GM23338 (cell line): ENCODE data around the gene FOXI1. TPM values are rescaled to one million over a fixed set of nuclear protein-coding genes. Genes with fewer than 3 reads are reported as not detected.

Experiments
- ATAC-seq: fragments of 200-7000 bp; cut with Tn5 transposase; 3 replicates; pipeline ENCODE4 v1.9.1; 2020
- DNase-seq: peaks from one replicate; pipeline ENCODE4 v3.0.0-alpha.2; 2015; ENCODE audit warnings: low spot score
- H2AFZ ChIP-seq: fragments of 200-600 bp; sonication (generic); 2 replicates; pipeline ENCODE4 v1.8.0; 2016; ENCODE audit warnings: antibody characterized with exemption, mild to moderate bottlenecking, moderate library complexity
- H3F3A ChIP-seq: fragments of 200-600 bp; sonication (generic); replicated peaks from 2 replicates; pipeline ENCODE4 v1.8.0; 2017; ENCODE audit warnings: antibody characterized with exemption, mixed run types, low read depth
- H3K27ac ChIP-seq: fragments of 200-600 bp; sonication (generic); 2 replicates; pipeline ENCODE4 v1.6.1; 2016; ENCODE audit warnings: low read depth
- H3K27me3 ChIP-seq: fragments of 200-600 bp; sonication (generic); 2 replicates; pipeline ENCODE4 v1.8.0; 2016; ENCODE audit warnings: mild to moderate bottlenecking, mixed run types, moderate library complexity; ENCODE audit not compliant: insufficient read depth
- H3K36me3 ChIP-seq: fragments of 200-600 bp; sonication (generic); 2 replicates; pipeline ENCODE4 v1.8.0; 2016; ENCODE audit warnings: mild to moderate bottlenecking; ENCODE audit not compliant: insufficient read depth
- H3K4me1 ChIP-seq: fragments of 200-600 bp; sonication (generic); 2 replicates; pipeline ENCODE4 v1.8.0; 2016; ENCODE audit warnings: mild to moderate bottlenecking, moderate library complexity; ENCODE audit not compliant: insufficient read depth
- H3K4me2 ChIP-seq: fragments of 200-600 bp; sonication (generic); 2 replicates; pipeline ENCODE4 v1.7.1; 2017; ENCODE audit warnings: mixed run types
- H3K4me3 ChIP-seq: fragments of 200-600 bp; sonication (generic); 2 replicates; pipeline ENCODE4 v1.6.1; 2016; ENCODE audit warnings: mixed run types
- H3K79me2 ChIP-seq: fragments of 200-600 bp; sonication (generic); replicated peaks from 2 replicates; pipeline ENCODE4 v1.8.0; 2017; ENCODE audit warnings: mild to moderate bottlenecking; ENCODE audit not compliant: insufficient read depth
- H3K9me2 ChIP-seq: fragments of 200-600 bp; sonication (generic); 2 replicates; pipeline ENCODE4 v1.8.0; 2017; ENCODE audit not compliant: insufficient read depth
- H4K20me1 ChIP-seq: fragments of 200-600 bp; sonication (generic); replicated peaks from 2 replicates; pipeline ENCODE4 v1.8.0; 2017; ENCODE audit warnings: mild to moderate bottlenecking; ENCODE audit not compliant: insufficient read depth
- H3K27ac Mint-ChIP-seq: 2 replicates; pipeline ENCODE4 v1.8.0; 2020; ENCODE audit warnings: inconsistent platforms, mild to moderate bottlenecking, moderate library complexity, mixed read lengths
- H3K27me3 Mint-ChIP-seq: 3 replicates; pipeline ENCODE4 v1.8.0; 2022; ENCODE audit warnings: low read depth, mild to moderate bottlenecking, moderate library complexity, mixed read lengths, inconsistent platforms; ENCODE audit not compliant: insufficient read depth, poor library complexity
- H3K36me3 Mint-ChIP-seq: 3 replicates; pipeline ENCODE4 v1.8.0; 2021; ENCODE audit warnings: low read depth, mild to moderate bottlenecking, inconsistent platforms, moderate library complexity, mixed read lengths
- H3K4me1 Mint-ChIP-seq: 3 replicates; pipeline ENCODE4 v1.8.0; 2020; ENCODE audit warnings: mild to moderate bottlenecking, inconsistent platforms, mixed read lengths
- H3K4me3 Mint-ChIP-seq: 3 replicates; pipeline ENCODE4 v1.8.0; 2021; ENCODE audit warnings: moderate library complexity, mild to moderate bottlenecking, inconsistent platforms, mixed read lengths
- H3K9me3 Mint-ChIP-seq: 3 replicates; pipeline ENCODE4 v1.8.0; 2020; ENCODE audit warnings: moderate library complexity, mild to moderate bottlenecking, inconsistent platforms, mixed read lengths
- CREB1 ChIP-seq: fragments of 250-450 bp; sonication (Bioruptor Pico); IDR thresholded peaks from 2 replicates; pipeline ENCODE4 v1.5.0; 2020; ENCODE audit warnings: low read depth, mild to moderate bottlenecking, moderate library complexity
- EZH2 ChIP-seq: fragments of 200-600 bp; sonication (generic); IDR thresholded peaks from one replicate; pipeline ENCODE4 v1.8.0; 2017; ENCODE audit warnings: antibody characterized with exemption, mild to moderate bottlenecking, low read depth; ENCODE audit not compliant: unreplicated experiment
- EZH2phosphoT487 ChIP-seq: fragments of 200-600 bp; sonication (generic); IDR thresholded peaks from one replicate; pipeline ENCODE4 v1.8.1; 2018; ENCODE audit warnings: antibody characterized with exemption; ENCODE audit not compliant: unreplicated experiment
- JUNB ChIP-seq: IDR thresholded peaks from one replicate; pipeline ENCODE4 v1.6.1; 2016; ENCODE audit warnings: antibody characterized with exemption; ENCODE audit not compliant: unreplicated experiment
- NANOG ChIP-seq: IDR thresholded peaks from 2 replicates; pipeline ENCODE4 v1.6.1; 2016; ENCODE audit warnings: antibody characterized with exemption, borderline replicate concordance
- POLR2AphosphoS5 ChIP-seq: IDR thresholded peaks from 2 replicates; pipeline ENCODE4 v1.6.1; 2016; ENCODE audit warnings: antibody characterized with exemption, low read depth
- STAT1 ChIP-seq: IDR thresholded peaks from one replicate; pipeline ENCODE4 v1.6.1; 2016; ENCODE audit warnings: antibody characterized with exemption; ENCODE audit not compliant: unreplicated experiment
- ZNF331 ChIP-seq: fragments of 250-450 bp; sonication (Bioruptor Pico); IDR thresholded peaks from 2 replicates; pipeline ENCODE4 v1.5.0; 2020; ENCODE audit warnings: low read depth, mild to moderate bottlenecking, moderate library complexity
- ZNF462 ChIP-seq: fragments of 250-450 bp; sonication (Bioruptor Pico); IDR thresholded peaks from 2 replicates; pipeline ENCODE4 v1.5.0; 2020; ENCODE audit warnings: mild to moderate bottlenecking, moderate library complexity
- polyA plus RNA-seq: library from polyadenylated mRNA; unstranded; fragments of >200 nt; fragmentation: Nextera tagmentation; extraction: Ambion mirVana; gene quantifications from 2 replicates; pipeline ENCODE4 v1.2.1, GENCODE V29; 2016
- total RNA-seq: library from RNA; depleted of rRNA; stranded (reverse); fragments of >200 nt; shearing (Covaris generic); gene quantifications from 2 replicates; pipeline ENCODE4 v1.2.3, GENCODE V29; 2014
- TF ChIP-seq, protein P1 (sequence below): IDR thresholded peaks from 2 replicates; pipeline ENCODE4 v1.6.1; 2016; ENCODE audit warnings: antibody characterized with exemption

Gene FOXI1
- total and polyA plus RNA-seq, 2 experiments from 2014 or later = not detected

DNA sequence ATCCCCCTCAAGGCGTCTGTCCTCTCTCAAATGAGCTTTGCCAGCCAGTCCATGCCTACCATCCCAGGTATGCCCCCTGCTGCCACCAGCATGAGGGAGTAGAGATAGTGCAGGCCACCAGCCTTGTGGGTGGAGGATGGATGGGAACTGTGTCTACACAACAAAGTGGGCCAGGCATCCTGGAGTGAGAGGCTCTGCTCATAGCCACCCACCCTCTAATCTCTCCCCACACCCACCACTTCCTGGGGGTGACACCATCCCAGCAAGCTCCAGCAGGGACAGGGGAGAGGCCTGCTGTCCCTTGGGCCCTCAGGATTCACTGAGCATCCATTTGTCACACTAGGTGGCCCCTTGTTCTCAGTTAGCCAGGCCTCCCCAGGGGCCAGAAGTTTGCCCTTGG is 25.5 kb upstream of the FOXI1 start:
- Mint-ChIP-seq H3K36me3 (no peaks in the 10 kb centered on the region), H3K27me3 (peaks cover 4% of the 10 kb centered on the region), H3K4me1 (no peaks in the 10 kb centered on the region), H3K4me3 (no peak overlapping the region), H3K9me3 (no peaks in the 10 kb centered on the region), H3K27ac (no peak overlapping the region)
- no peaks in the 10 kb centered on the region for H3K36me3 ChIP-seq
- H3F3A ChIP-seq = no peaks in the 10 kb centered on the region
- H3K79me2 ChIP-seq = no peaks in the 10 kb centered on the region
- no peak for DNase-seq
- H3K4me1 ChIP-seq = no peaks in the 10 kb centered on the region
- no peak overlapping the region for H3K4me2 ChIP-seq
- no peaks in the 10 kb centered on the region for H4K20me1 ChIP-seq
- H3K27ac ChIP-seq = no peak overlapping the region
- no peak for ATAC-seq
- H3K27me3 ChIP-seq = no peaks in the 10 kb centered on the region
- H3K4me3 ChIP-seq = no peak overlapping the region
- H3K9me2 ChIP-seq = no peaks in the 10 kb centered on the region
- TF ChIP-seq EZH2phosphoT487 (no peak), ZNF331 (CRISPR knock-in tag) (no peak)
- TF ChIP-seq, protein P1, sequence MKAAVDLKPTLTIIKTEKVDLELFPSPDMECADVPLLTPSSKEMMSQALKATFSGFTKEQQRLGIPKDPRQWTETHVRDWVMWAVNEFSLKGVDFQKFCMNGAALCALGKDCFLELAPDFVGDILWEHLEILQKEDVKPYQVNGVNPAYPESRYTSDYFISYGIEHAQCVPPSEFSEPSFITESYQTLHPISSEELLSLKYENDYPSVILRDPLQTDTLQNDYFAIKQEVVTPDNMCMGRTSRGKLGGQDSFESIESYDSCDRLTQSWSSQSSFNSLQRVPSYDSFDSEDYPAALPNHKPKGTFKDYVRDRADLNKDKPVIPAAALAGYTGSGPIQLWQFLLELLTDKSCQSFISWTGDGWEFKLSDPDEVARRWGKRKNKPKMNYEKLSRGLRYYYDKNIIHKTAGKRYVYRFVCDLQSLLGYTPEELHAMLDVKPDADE = no peak
- no peak overlapping the region for H2AFZ ChIP-seq

DNA sequence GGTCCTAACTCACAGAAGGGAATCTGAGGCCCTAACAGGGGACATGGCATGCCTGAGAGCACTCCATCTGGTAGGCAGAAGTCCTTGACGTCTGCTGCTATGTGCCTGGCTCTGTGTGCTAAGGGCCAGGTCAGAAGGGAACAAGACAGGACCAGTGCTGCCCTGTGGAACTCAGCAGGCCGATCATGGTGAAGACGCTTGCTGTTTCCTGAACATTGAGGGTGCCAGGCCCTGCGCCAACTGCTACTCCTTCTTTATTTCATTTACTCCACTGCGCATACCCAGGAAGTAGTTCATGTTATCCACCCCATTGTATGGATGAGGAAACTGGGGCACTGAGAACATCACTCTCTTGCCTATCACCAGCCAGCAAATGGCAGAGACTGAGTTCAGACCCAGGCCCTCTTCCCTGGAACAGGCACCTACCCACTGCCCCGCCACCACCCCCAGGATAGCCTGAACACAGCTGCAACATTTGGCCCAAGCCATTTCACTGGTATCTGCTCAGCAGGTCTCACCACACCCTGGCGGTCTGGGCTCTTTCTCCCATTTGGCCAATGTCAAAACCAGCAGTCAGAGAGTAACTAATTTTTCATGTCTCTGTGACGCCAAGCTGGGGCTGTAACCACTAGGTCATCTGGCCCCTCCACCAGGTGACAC is 24.8 kb upstream of the FOXI1 start:
- Histone ChIP-seq H3K4me2 (no peak overlapping the region), H3K27me3 (no peaks in the 10 kb centered on the region), H3F3A (no peaks in the 10 kb centered on the region), H3K4me1 (no peaks in the 10 kb centered on the region), H3K36me3 (no peaks in the 10 kb centered on the region), H3K27ac (no peak overlapping the region), H3K4me3 (no peak overlapping the region), H3K79me2 (no peaks in the 10 kb centered on the region), H2AFZ (no peak overlapping the region), H4K20me1 (no peaks in the 10 kb centered on the region), H3K9me2 (no peaks in the 10 kb centered on the region)
- H3K27ac Mint-ChIP-seq = no peak overlapping the region
- no peak for DNase-seq
- no peaks in the 10 kb centered on the region for H3K36me3 Mint-ChIP-seq
- H3K9me3 Mint-ChIP-seq = no peaks in the 10 kb centered on the region
- ATAC-seq = no peak
- no peak overlapping the region for H3K4me3 Mint-ChIP-seq
- peaks cover 3% of the 10 kb centered on the region for H3K27me3 Mint-ChIP-seq
- H3K4me1 Mint-ChIP-seq = no peaks in the 10 kb centered on the region
- no peak for TF ChIP-seq EZH2phosphoT487
- no peak for TF ChIP-seq ZNF462 (CRISPR knock-in tag)
- TF ChIP-seq STAT1 = no peak
- TF ChIP-seq, protein P1 = no peak
- no peak for TF ChIP-seq EZH2
- no peak for TF ChIP-seq POLR2AphosphoS5
- no peak for TF ChIP-seq JUNB
- no peak for TF ChIP-seq CREB1
- no peak for TF ChIP-seq NANOG
- no peak for TF ChIP-seq ZNF331 (CRISPR knock-in tag)
